HFFc6 (cell line): ENCODE results near the gene SRP72. TPM values are rescaled to one million over a fixed set of nuclear protein-coding genes. Genes with fewer than 3 reads are reported as not detected.

Source experiments
- DNase-seq: peaks from one replicate; pipeline ENCODE4 v3.0.0-alpha.2; 2018
- H3K27ac Mint-ChIP-seq: 2 replicates; pipeline ENCODE4 v1.8.0; 2020; ENCODE audit warnings: mild to moderate bottlenecking, mixed read lengths
- H3K27me3 Mint-ChIP-seq: 2 replicates; pipeline ENCODE4 v1.8.0; 2021; ENCODE audit warnings: mild to moderate bottlenecking, moderate library complexity, mixed read lengths; ENCODE audit not compliant: insufficient read depth
- H3K36me3 Mint-ChIP-seq: 2 replicates; pipeline ENCODE4 v1.8.0; 2021; ENCODE audit warnings: low read depth, mixed read lengths
- H3K4me1 Mint-ChIP-seq: 2 replicates; pipeline ENCODE4 v1.8.0; 2020; ENCODE audit warnings: low read depth, mixed read lengths
- H3K4me3 Mint-ChIP-seq: 2 replicates; pipeline ENCODE4 v1.8.0; 2020; ENCODE audit warnings: mild to moderate bottlenecking, moderate library complexity, mixed read lengths
- H3K9me3 Mint-ChIP-seq: 2 replicates; pipeline ENCODE4 v1.8.0; 2020; ENCODE audit warnings: mild to moderate bottlenecking, mixed read lengths
- total RNA-seq, 6 experiments: library from RNA; stranded (reverse); fragmentation: NEBNext Ultra II Directional; extraction: Animal tissue kit (Norgen Biotek cat#: 25700); gene quantifications; 2 replicates in 1 of 6; 3 replicates in 5 of 6; pipeline ENCODE4 v1.2.3, GENCODE V29; 2021
- TF ChIP-seq, protein P1 (sequence below): fragments of 200-600 bp; sonication (generic); IDR thresholded peaks from 2 replicates; pipeline ENCODE4 v1.5.0; 2021; ENCODE audit warnings: antibody characterized with exemption, mild to moderate bottlenecking

SRP72 gene
- total RNA-seq, 6 experiments from 2014 or later: 152 to 180 (median 166) TPM

DNA sequence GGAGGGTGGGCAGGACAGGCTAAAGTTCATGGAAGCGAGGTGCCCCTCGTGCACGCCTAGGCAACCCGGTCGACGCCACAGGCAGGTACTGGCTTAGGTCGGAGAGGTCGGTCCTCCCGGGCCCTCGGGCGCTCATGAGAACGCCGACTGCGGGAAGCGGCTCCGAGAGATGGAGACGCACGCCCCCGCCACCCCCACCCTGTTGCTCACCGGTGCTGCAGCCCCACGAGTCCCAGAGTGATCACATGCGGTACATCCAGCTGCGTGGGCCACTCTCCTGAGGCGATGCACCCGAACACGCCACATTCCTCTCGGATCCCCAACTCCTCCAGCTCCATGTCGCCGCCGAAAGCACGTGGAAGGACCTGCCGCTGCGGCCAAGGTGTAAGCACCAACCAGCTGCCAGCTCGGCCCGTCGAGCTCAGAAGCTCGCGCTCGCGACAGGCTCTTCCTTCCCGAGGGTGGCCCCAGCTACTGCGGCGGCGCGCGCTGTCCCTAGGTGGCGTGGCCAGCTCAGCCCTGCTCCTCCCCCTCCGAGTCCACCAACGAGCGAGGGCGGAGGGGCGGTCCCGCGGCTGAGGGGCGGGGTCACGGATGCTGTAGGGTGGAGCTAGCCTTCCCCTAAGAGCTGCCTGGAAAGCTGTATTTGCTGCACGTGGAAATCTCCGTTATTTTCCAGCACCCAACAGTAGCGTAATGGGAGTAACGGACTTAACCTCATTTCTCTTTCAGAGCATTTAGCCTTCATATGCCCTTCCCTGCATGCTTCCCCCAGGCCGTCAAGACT is 32.1 kb upstream of the SRP72 start, which contains the start of gene PPAT:
Gene PPAT, minus strand, starts transcription at position 476 of the 787 bp plus-strand sequence. Its CDS starts 138 bp downstream, at position 338.
- Mint-ChIP-seq H3K4me1 (peaks cover 56% of the 10 kb centered on the region), H3K36me3 (peaks cover 8% of the 10 kb centered on the region), H3K27ac (peak within 1 kb of the TSS; percentile 94)

DNA sequence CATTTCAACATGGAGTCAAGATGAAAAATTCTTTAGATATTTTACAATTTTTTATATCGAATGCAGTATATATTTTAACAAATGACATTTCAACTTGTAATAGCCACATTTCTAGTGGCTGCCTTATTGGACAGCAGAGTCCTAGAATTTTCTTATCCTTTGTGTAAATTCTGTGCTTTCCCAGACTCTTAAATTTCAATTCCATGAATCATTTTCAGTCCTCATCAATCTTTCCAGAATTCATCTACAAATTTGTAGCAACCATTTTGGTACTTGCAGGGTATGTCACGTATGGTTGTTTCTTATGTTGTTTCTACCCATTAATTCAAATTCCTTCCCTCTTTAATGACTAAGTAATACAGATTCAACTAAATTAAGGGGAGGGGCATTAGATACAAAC is 28.7 kb upstream of the SRP72 start:
- Mint-ChIP-seq H3K4me3 (peak overlapping the region; percentile 57), H3K9me3 (no peaks in the 10 kb centered on the region), H3K27me3 (peaks cover 3% of the 10 kb centered on the region; the same call in 1 of the 2 replicates), H3K27ac (no peak overlapping the region), H3K4me1 (peaks cover 54% of the 10 kb centered on the region), H3K36me3 (peaks cover 19% of the 10 kb centered on the region)
- TF ChIP-seq, protein P1, sequence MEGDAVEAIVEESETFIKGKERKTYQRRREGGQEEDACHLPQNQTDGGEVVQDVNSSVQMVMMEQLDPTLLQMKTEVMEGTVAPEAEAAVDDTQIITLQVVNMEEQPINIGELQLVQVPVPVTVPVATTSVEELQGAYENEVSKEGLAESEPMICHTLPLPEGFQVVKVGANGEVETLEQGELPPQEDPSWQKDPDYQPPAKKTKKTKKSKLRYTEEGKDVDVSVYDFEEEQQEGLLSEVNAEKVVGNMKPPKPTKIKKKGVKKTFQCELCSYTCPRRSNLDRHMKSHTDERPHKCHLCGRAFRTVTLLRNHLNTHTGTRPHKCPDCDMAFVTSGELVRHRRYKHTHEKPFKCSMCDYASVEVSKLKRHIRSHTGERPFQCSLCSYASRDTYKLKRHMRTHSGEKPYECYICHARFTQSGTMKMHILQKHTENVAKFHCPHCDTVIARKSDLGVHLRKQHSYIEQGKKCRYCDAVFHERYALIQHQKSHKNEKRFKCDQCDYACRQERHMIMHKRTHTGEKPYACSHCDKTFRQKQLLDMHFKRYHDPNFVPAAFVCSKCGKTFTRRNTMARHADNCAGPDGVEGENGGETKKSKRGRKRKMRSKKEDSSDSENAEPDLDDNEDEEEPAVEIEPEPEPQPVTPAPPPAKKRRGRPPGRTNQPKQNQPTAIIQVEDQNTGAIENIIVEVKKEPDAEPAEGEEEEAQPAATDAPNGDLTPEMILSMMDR: no peak
- DNase-seq: no peak

More for the DNA sequence above, 32.1 kb upstream of the SRP72 start, which contains the start of gene PPAT:
- H3K9me3 Mint-ChIP-seq: no peaks in the 10 kb centered on the region
- TF ChIP-seq, protein P1: peak; percentile 65
- DNase-seq: peak; percentile 97
- peak within 1 kb of the TSS; percentile 95 for H3K4me3 Mint-ChIP-seq
- H3K27me3 Mint-ChIP-seq: peaks cover 3% of the 10 kb centered on the region; the same call in 1 of the 2 replicates

DNA sequence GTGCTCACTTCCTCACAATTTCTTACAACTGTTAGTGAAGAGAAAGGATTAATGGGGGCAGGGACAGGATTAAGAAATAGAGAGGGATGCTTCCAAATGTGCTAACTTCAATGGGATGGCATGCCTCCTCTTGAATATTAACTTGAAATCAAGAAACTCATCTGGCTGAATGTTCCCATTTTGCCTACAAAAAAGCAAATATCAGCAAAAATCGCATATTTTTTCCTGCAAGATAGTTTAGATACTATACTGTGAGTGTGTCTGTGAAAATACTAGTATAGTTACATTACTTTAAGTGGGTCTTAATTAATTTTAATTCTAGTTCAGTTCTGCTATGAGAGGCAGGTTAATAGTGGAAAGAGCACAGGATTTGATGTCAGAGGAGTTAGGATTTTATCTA is 26.4 kb upstream of the SRP72 start:
- TF ChIP-seq, protein P1: no peak
- peaks cover 28% of the 10 kb centered on the region for H3K36me3 Mint-ChIP-seq
- H3K9me3 Mint-ChIP-seq: no peaks in the 10 kb centered on the region
- H3K27ac Mint-ChIP-seq: peak overlapping the region; percentile 5; the same call in 1 of the 2 replicates
- H3K27me3 Mint-ChIP-seq: peaks cover 3% of the 10 kb centered on the region; the same call in 1 of the 2 replicates
- no peak for DNase-seq
- no peak overlapping the region; the same call in 1 of the 2 replicates for H3K4me3 Mint-ChIP-seq
- H3K4me1 Mint-ChIP-seq: peaks cover 57% of the 10 kb centered on the region

DNA sequence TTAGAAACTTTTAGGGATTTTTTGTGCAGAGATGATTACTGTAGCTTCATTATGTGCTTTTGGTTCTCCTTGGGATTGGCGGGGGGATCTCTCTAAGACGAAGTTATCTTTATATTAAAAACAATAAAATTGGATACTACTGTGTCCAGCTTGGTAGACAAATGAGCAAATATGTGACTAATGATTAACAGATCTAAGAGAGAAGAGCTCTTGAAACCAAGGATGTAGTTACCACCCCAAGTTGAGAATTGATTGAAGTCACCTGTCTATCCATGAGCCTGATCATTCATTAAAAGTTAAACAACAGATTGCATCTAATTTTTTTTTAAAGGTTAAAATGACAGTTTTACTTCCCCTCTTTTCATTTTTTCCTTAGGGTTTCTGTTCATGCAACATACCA is 22.7 kb upstream of the SRP72 start:
- TF ChIP-seq, protein P1: no peak
- Mint-ChIP-seq H3K36me3 (peaks cover 39% of the 10 kb centered on the region), H3K9me3 (no peaks in the 10 kb centered on the region), H3K4me1 (peaks cover 38% of the 10 kb centered on the region), H3K4me3 (no peak overlapping the region), H3K27me3 (no peaks in the 10 kb centered on the region), H3K27ac (0 out of 2 replicates have a peak overlapping the region, but pooled peaks have one; percentile 29)
- no peak for DNase-seq

DNA sequence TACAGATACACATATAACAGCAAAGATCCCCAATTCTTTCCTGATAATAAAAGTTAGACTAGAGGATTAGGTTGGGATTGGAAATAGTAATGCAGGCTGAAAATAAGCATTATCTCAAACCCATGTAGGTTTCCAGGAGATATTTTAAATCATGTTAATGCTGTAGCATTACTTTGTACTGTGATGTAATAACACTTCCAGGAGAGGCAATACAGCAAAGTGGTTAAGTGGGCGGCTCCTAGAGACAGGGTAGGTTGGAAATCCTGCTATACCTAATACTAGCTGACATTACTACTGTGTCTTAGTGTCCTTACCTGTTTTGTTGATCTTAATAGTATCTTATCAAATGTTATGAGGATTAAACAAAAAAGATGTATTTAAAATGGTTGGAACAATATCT is 21.7 kb upstream of the SRP72 start:
- Mint-ChIP-seq H3K4me3 (no peak overlapping the region), H3K9me3 (no peaks in the 10 kb centered on the region), H3K27ac (no peak overlapping the region), H3K4me1 (peaks cover 29% of the 10 kb centered on the region), H3K36me3 (peaks cover 40% of the 10 kb centered on the region), H3K27me3 (no peaks in the 10 kb centered on the region)
- DNase-seq: no peak
- TF ChIP-seq, protein P1: no peak
